ENCODE measurements around the gene GTSE1. TPM values are rescaled to one million over a fixed set of nuclear protein-coding genes. Genes with fewer than 3 reads are reported as not detected.
A peak's percentile ranks its signal among the peaks of the same experiment; 100 is the strongest.

The GTSE1 gene
- polyA plus RNA-seq, 3 donors = 0.04 TPM; not detected in 2

- Mint-ChIP-seq H3K4me1 (no peaks in the 10 kb centered on the region), H3K27ac (no peak overlapping the region), H3K4me3 (no peak overlapping the region), H3K9me3 (no peaks in the 10 kb centered on the region), H3K27me3 (ENCODE audit: low read depth in 3 of 3) (peaks cover 0 to 4% (median 2%) of the 10 kb centered on the region in 3 donors), H3K36me3 (peaks cover 72 to 87% of the 10 kb centered on the region in 2 donors)
- Histone ChIP-seq H3K9me3 (replicated peaks in 1 of 2; ENCODE audit: control insufficient read depth in 1 of 2, insufficient read depth in 1 of 2, low read length in 2 of 2) (no peaks in the 10 kb centered on the region), H3K4me2 (replicated peaks; ENCODE audit: extremely low read depth, low read length, poor library complexity, severe bottlenecking) (no peak overlapping the region), H2AFZ (ENCODE audit: insufficient read depth, low read depth, low read length, poor library complexity, severe bottlenecking) (no peak overlapping the region), H3K4me3 (replicated peaks in 1 of 3; ENCODE audit: low read depth in 2 of 3, low read length in 3 of 3) (no peak overlapping the region), H3K27me3 (ENCODE audit: control insufficient read depth in 2 of 2, insufficient read depth in 2 of 2, low read length in 2 of 2) (no peaks in the 10 kb centered on the region), H3K36me3 (replicated peaks in 1 of 2; ENCODE audit: control insufficient read depth in 1 of 2, insufficient read depth in 2 of 2, low read length in 2 of 2) (peaks cover 68 to 77% of the 10 kb centered on the region in 2 donors), H3K9ac (ENCODE audit: insufficient read depth, low read length, poor library complexity, severe bottlenecking) (no peak overlapping the region), H3K4me1 (ENCODE audit: control insufficient read depth in 1 of 2, insufficient read depth in 2 of 2, low read length in 2 of 2) (no peaks in the 10 kb centered on the region), H4K20me1 (ENCODE audit: insufficient read depth, low read length) (peaks cover 18% of the 10 kb centered on the region), H3K79me2 (ENCODE audit: insufficient read depth, low read length) (no peaks in the 10 kb centered on the region), H3K27ac (ENCODE audit: low read depth in 1 of 2, low read length in 2 of 2) (no peak overlapping the region)
- WGBS (ENCODE audit: insufficient coverage) = 94% methylated on average over 3 of the region's 7 CpGs
- no peak for DNase-seq
- intact Hi-C loops (cut with micrococcal nuclease) = no loop called here
- no peak for TF ChIP-seq CTCF (IDR thresholded peaks at IDR 0.05)
Measured at GRCh38 chr22:46354993-46355305, 58.3 kb downstream of the GTSE1 start.

- Histone ChIP-seq H3K4me2 (replicated peaks; ENCODE audit: extremely low read depth, low read length, poor library complexity, severe bottlenecking) (no peak overlapping the region), H3K79me2 (ENCODE audit: insufficient read depth, low read length) (no peaks in the 10 kb centered on the region), H4K20me1 (ENCODE audit: insufficient read depth, low read length) (peaks cover 18% of the 10 kb centered on the region), H3K4me1 (ENCODE audit: control insufficient read depth in 1 of 2, insufficient read depth in 2 of 2, low read length in 2 of 2) (no peaks in the 10 kb centered on the region), H3K27ac (ENCODE audit: low read depth in 1 of 2, low read length in 2 of 2) (no peak overlapping the region), H3K9ac (ENCODE audit: insufficient read depth, low read length, poor library complexity, severe bottlenecking) (no peak overlapping the region), H3K27me3 (ENCODE audit: control insufficient read depth in 2 of 2, insufficient read depth in 2 of 2, low read length in 2 of 2) (no peaks in the 10 kb centered on the region), H2AFZ (ENCODE audit: insufficient read depth, low read depth, low read length, poor library complexity, severe bottlenecking) (no peak overlapping the region), H3K4me3 (replicated peaks in 1 of 3; ENCODE audit: low read depth in 2 of 3, low read length in 3 of 3) (no peak overlapping the region), H3K9me3 (replicated peaks in 1 of 2; ENCODE audit: control insufficient read depth in 1 of 2, insufficient read depth in 1 of 2, low read length in 2 of 2) (no peaks in the 10 kb centered on the region), H3K36me3 (replicated peaks in 1 of 2; ENCODE audit: control insufficient read depth in 1 of 2, insufficient read depth in 2 of 2, low read length in 2 of 2) (peaks cover 63 to 72% of the 10 kb centered on the region in 2 donors)
- H3K36me3 Mint-ChIP-seq = peaks cover 67 to 81% of the 10 kb centered on the region in 2 donors
- H3K9me3 Mint-ChIP-seq = peaks cover 0 to 3% (median 0%) of the 10 kb centered on the region in 7 donors
- 61% methylated on average over 22 of the region's 22 CpGs for WGBS (ENCODE audit: insufficient coverage)
- peak; percentile 5 to 30 (median 6) for DNase-seq
- peak; percentile 78 for TF ChIP-seq CTCF (IDR thresholded peaks at IDR 0.05)
- no peak overlapping the region for H3K4me3 Mint-ChIP-seq
- H3K27me3 Mint-ChIP-seq (ENCODE audit: low read depth in 3 of 3) = peaks cover 0 to 5% (median 2%) of the 10 kb centered on the region in 3 donors
- H3K27ac Mint-ChIP-seq = no peak overlapping the region
- no peaks in the 10 kb centered on the region for H3K4me1 Mint-ChIP-seq
- intact Hi-C loops (cut with micrococcal nuclease) = no loop called here
Measured at GRCh38 chr22:46355369-46355995, 58.8 kb downstream of the GTSE1 start.
